Activated effector memory CD4-positive, alpha-beta T cell treated with anti-CD3 and anti-CD28 coated beads, Interleukin-2, amount 50 U/mL, for 16 hours (primary cell): ENCODE results near the gene CD37.
"Not testable (repeated sequence)": the region's sequence is repeated elsewhere in the genome, so short reads cannot be mapped to it uniquely, and the experiment has no call there.

ENCODE experiments used
- DNase-seq: peaks from one replicate; pipeline ENCODE4 v3.0.0-alpha.2; 2020

Gene CD37

GRCh38 chr19:49348305-49349189 is 13.3 kb downstream of the CD37 start:
- no peak for DNase-seq

GRCh38 chr19:49349567-49349966 is 14.4 kb downstream of the CD37 start:
- DNase-seq: no peak

DNA sequence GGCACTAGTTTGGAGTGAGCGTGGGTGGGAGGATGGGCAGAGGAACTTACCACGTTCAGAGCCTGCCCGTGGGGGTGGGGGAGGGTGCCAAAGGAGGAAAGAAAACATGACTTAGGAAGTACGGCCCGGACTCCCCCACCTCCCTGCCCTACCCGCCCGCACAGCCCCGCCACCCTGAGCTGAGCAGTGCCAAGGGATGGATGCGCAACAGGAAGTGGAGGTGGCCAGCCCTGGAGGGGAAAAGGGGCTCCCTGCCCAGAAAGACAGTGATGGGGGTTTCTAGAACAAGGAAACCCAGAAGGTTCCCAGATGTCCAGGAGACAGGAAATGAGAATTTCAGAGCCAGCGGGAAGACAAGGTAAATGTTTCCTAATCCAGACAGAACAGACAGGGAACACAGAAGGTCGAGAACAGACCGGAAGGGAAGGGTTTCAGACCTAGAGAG is 20.7 kb downstream of the CD37 start:
- no peak for DNase-seq

DNA sequence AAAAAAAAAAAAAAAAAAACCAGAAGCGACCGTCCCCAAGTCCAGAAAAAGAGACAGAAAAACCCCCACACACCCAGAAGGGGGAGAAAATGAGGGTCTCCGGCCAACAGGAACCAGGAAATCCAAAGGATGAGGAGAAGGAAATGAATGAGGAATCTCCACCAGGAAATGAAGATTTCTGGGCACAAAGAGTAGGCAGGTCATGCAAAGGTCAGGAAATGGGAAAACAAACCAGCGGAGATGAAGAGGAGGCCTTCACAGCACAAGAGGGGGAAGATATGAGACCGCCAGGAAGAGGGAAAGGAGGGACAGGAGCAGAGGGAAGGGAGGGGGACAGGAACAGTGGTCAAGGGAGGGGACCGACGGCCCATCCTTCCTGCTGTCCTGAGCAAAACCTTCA is 21.2 kb downstream of the CD37 start:
- DNase-seq: no peak

- DNase-seq: no peak
These were observed 22.0 kb downstream of the CD37 start for GRCh38 chr19:49357186-49357585.

DNA sequence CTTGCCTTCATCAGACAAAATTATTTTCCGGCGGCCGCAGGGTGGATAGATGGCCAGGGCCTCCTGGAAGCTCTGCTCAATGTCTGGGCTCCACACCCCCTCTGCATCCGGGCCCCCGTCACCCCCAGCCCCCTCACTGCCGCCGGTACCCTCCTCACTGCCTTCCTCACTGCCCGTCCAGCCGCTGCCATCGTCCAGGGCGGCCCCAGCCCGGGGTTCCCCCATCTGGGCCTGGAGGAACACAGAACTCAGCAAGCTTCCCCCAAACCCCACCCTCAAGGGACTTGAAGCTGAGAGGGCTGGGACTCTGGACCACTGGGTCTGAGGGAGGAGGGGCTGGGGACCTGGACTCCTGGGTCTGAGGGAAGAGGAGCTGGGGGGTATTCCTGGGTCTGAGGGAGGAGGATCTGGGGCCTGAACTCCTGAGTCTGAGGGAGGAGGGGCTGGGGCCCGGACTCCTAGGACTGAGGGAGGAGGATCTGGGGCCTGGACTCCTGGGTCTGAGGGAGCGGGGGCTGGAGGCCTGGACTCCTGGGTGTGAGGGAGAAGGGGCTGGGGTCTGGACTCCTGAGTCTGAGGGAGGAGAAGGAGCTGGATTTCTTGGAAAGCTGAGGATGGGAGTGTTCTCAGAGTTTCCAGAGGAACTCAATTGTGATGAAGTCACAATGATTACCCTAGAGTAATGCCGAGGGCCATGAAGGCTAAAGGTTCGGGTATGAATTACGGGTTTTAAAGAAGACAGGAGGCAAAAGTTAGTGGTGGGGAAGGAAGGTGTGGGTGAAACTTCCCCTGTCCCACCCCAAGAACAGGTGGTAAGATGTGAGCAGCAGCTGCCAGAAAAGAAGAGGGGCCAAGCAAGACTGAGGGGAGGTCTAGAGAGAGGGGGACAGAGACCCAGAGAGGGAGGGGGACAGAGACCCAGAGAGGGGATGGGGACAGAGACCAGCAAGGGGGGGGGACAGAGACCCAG is 24.9 kb downstream of the CD37 start:
- no peak for DNase-seq

- DNase-seq: no peak
These were observed 26.3 kb downstream of the CD37 start for GRCh38 chr19:49361438-49362047.

DNA sequence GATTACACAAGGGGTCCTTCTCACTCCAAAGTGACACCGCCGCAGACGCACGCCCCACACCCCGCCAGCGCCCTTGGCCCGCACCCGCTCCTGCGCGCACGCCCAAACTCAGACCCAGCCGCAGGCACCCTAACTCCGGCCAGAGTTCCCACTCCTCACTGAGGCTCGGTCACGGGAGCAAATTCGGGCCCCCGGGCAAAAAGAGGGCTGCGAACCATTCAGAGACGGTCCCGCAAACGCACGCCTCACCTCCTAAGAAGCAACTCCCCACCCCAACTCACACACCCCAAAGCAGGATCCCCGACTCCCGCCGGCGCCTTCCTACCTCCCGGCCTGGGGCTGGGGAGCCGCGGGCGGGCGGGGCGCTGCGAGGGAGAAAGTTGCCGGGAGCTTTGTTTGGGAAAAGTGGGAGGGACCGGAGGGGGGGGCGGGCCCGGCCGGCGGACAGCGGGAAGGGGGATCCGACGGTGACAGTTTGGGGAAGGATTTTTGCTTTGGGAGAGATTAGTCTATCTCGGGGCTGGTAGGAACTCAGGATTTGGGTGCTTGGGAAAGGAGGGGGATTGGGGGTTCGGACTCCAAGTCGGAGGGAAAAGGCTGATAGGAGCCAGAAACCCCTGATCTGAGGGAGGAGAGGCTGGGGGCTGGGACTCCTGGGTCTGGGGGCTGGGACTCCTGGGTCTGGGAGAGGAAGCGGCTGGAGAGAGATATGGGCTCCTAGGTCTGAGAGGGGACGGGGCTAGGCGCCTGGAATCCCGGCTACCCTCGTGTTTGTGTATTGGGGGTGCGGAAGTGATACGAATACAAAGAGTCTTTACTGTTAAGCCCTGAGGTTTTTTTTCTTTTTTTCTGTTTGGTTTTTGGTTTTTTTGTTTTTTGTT is 27.1 kb downstream of the CD37 start, which contains the start of gene TEAD2:
TSS of gene TEAD2 (minus strand) at position 369 of the 881 bp plus-strand sequence. CDS start 2,341 bp downstream, outside the sequence.
- DNase-seq: no peak

DNA sequence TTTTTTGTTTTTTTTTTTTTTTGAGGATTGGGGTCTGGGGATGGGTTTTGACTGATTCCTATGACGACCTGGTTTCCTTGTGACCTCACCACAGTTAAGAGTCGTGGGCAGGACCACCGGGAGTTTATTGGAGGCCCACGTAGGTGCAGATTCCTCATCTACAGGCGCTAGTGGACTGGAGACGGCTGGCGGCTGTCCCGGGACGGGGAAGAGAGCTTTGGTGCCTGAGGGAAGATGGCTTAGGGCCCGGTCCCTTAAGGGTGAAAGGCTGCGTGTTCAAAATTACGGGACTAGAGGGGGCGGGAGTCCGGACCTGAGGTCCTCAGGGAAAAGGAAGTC is 27.7 kb downstream of the CD37 start:
- no peak for DNase-seq

GRCh38 chr19:49363268-49364082 is 28.3 kb downstream of the CD37 start, which contains the start of gene DKKL1:
Gene DKKL1 (plus strand): TSS chr19:49363877. CDS start chr19:49363999, 122 bp downstream.
- peak; percentile 83 for DNase-seq

DNA sequence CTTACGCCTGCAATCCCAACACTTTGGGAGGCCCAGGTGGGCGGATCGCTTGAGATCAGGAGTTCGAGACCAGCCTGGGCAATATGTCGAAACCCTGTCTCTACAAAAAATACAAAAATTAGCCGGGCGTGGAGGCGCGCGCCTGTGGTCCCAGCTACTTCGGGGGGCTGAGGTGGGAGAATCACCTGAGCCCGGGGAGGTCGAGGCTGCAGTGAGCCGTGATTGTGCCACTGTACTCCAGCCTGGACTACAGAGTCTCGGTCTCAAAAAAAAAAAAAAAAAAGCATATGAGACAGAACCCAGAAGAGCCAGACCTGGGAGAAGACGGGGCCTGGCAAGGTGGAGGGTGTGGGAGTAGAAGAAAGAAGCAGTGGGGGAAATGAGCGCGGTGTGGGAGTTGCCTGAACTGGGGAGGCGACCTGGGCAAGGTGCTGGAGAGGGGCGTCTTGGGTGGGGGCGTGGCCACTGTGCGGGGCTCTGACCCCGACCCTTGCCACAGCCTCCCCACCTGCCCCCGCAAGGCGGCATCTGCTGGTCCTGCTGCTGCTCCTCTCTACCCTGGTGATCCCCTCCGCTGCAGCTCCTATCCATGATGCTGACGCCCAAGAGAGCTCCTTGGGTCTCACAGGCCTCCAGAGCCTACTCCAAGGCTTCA is 29.0 kb downstream of the CD37 start:
- DNase-seq: no peak

GRCh38 chr19:49366110-49366509 is 30.9 kb downstream of the CD37 start:
- DNase-seq: no peak

GRCh38 chr19:49368711-49369358 is 33.6 kb downstream of the CD37 start:
- no peak for DNase-seq

GRCh38 chr19:49371184-49371583 is 36.0 kb downstream of the CD37 start:
- no peak for DNase-seq

- DNase-seq: not testable (repeated sequence)
These were observed 38.0 kb downstream of the CD37 start for GRCh38 chr19:49373174-49373573.

GRCh38 chr19:49374665-49375434 is 39.6 kb downstream of the CD37 start:
- DNase-seq: no peak

GRCh38 chr19:49378512-49378911 is 43.3 kb downstream of the CD37 start:
- no peak for DNase-seq

GRCh38 chr19:49380391-49380790 is 45.2 kb downstream of the CD37 start:
- no peak for DNase-seq

- DNase-seq: no peak
These were observed 47.4 kb downstream of the CD37 start for GRCh38 chr19:49382639-49383038.
